PC-3 (cell line): ENCODE results near the gene DHX35. TPM values are rescaled to one million over a fixed set of nuclear protein-coding genes. Genes with fewer than 3 reads are reported as not detected.

Source experiments
- ATAC-seq: fragments of 200-7000 bp; cut with Tn5 transposase; 2 replicates; pipeline ENCODE4 v1.9.1; 2020; ENCODE audit warnings: mild to moderate bottlenecking, moderate library complexity
- BruUV-seq: library from RNA; stranded (reverse); fragments of 400-500 nt; replicated peaks from 2 replicates; lab custom pipeline; 2021; lab: Mats Ljungman, UMichigan
- CTCF ChIA-PET: fragments of 300-600 bp; sonication (Branson Sonifier 250); formaldehyde crosslinking; loops from one replicate; lab custom pipeline; 2022; ENCODE audit warnings: antibody characterized with exemption; lab: Charles Lee
- POLR2A ChIA-PET: fragments of 300-600 bp; sonication (Branson Sonifier 250); formaldehyde crosslinking; loops from one replicate; lab custom pipeline; 2022; ENCODE audit warnings: antibody characterized with exemption; ENCODE audit not compliant: unreplicated experiment; lab: Charles Lee
- DNase-seq: peaks from one replicate; pipeline ENCODE4 v3.0.0-alpha.2; 2015
- H2AFZ ChIP-seq: fragments of 300-600 bp; sonication (generic); 2 replicates; pipeline ENCODE4 v1.6.0; 2016; ENCODE audit warnings: antibody characterized with exemption, low read length
- H3F3A ChIP-seq: fragments of 300-600 bp; sonication (generic); one replicate; pipeline ENCODE4 v1.6.0; 2017; ENCODE audit warnings: antibody characterized with exemption, low read length, control low read depth, mild to moderate bottlenecking; ENCODE audit not compliant: unreplicated experiment
- H3K27ac ChIP-seq: fragments of 300-600 bp; sonication (generic); 2 replicates; pipeline ENCODE4 v1.5.1; 2016; ENCODE audit warnings: mild to moderate bottlenecking, low read length
- H3K27me3 ChIP-seq: fragments of 300-600 bp; sonication (generic); 2 replicates; pipeline ENCODE4 v1.6.1; 2016; ENCODE audit warnings: low read length, mixed read lengths
- H3K36me3 ChIP-seq: fragments of 300-600 bp; sonication (generic); 2 replicates; pipeline ENCODE4 v1.6.1; 2016; ENCODE audit warnings: low read depth, mixed run types, low read length, mixed read lengths
- H3K4me1 ChIP-seq: fragments of 300-600 bp; sonication (generic); 2 replicates; pipeline ENCODE4 v1.5.1; 2016; ENCODE audit warnings: low read length; ENCODE audit not compliant: insufficient read depth
- H3K4me2 ChIP-seq: fragments of 300-600 bp; sonication (generic); 2 replicates; pipeline ENCODE4 v1.6.0; 2016; ENCODE audit warnings: low read length
- H3K4me3 ChIP-seq: fragments of 300-600 bp; sonication (generic); 2 replicates; pipeline ENCODE4 v1.5.1; 2016; ENCODE audit warnings: mild to moderate bottlenecking, low read length, mixed read lengths
- H3K79me2 ChIP-seq: fragments of 300-600 bp; sonication (generic); 2 replicates; pipeline ENCODE4 v1.6.1; 2017; ENCODE audit warnings: low read length, mixed read lengths
- H3K9ac ChIP-seq: fragments of 300-600 bp; sonication (generic); 2 replicates; pipeline ENCODE4 v1.6.0; 2016; ENCODE audit warnings: mild to moderate bottlenecking, low read length
- H3K9me2 ChIP-seq: fragments of 300-600 bp; sonication (generic); replicated peaks from 2 replicates; pipeline ENCODE4 v1.6.1; 2016; ENCODE audit warnings: mixed run types, low read length, mixed read lengths
- H3K9me3 ChIP-seq: fragments of 300-600 bp; sonication (generic); 2 replicates; pipeline ENCODE4 v1.6.1; 2016; ENCODE audit warnings: low read length, mixed read lengths
- H4K20me1 ChIP-seq: fragments of 300-600 bp; sonication (generic); 2 replicates; pipeline ENCODE4 v1.6.1; 2016; ENCODE audit warnings: low read length, mixed read lengths
- EZH2 ChIP-seq: fragments of 300-600 bp; sonication (generic); IDR thresholded peaks from one replicate; pipeline ENCODE4 v1.6.1; 2017; ENCODE audit warnings: antibody characterized with exemption, mild to moderate bottlenecking, low read length; ENCODE audit not compliant: unreplicated experiment
- EZH2phosphoT487 ChIP-seq: fragments of 300-600 bp; sonication (generic); IDR thresholded peaks from 2 replicates; pipeline ENCODE4 v1.6.1; 2018; ENCODE audit warnings: mild to moderate bottlenecking, antibody characterized with exemption, low read length, borderline replicate concordance
- intact Hi-C: fragments of 100-400 bp; cut with micrococcal nuclease; formaldehyde crosslinking; loops from 2 replicates; pipeline ENCODE4 v1.9.0; 2023
- total RNA-seq: library from RNA; depleted of rRNA; stranded (reverse); fragments of >200 nt; gene quantifications from 2 replicates; pipeline ENCODE4 v1.2.3, GENCODE V29; 2014
- TF ChIP-seq, protein P1 (sequence below): fragments of 300-600 bp; sonication (generic); conservative IDR thresholded peaks from 2 replicates; pipeline ENCODE4 v1.5.1; 2017; ENCODE audit warnings: antibody characterized with exemption, low read depth, mild to moderate bottlenecking, low read length

The DHX35 gene
- total RNA-seq, 1 experiment from 2014 or later, result 12.0 TPM

DNA sequence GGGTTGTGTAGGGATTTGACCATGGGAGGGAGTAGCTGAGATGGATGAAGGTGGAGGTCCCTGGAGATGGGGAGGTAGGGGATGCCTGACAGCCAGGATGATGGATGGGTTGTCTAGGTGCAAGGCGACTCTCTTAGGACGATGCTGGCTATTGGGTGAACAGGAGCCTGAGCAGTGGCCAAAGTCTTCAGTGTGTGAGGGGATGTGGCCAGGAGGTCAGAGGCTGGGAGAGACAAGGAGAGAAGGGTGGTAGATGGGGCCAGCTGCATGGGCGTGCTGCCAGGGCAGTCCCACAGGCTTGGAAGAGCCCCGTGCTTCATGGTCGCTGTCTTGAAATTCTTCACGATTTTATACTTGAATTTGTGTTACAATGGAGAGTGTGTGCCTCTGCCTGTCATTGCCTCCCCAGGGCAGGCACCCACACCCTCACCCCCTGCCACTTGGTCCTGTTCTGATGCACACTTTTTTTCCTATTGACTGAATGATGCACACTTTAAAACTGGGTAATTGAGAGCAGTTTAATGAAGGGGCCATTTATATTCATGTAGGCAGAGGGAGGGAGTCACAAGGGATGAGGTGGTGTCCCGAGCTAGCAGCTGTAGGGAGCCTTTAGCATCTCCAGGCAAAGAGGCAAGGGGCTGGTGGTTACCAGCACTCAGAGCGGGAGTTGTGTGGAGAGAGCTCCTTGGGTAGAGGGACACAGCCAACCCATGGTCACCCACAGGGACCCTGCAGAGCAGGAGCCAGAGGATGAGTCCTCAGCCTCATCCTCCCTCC, 120.7 kb downstream of the DHX35 start:
- ATAC-seq (no peak), DNase-seq (no peak)
- no TSS peak for BruUV-seq
- Histone ChIP-seq H3K27me3 (peaks cover 30% of the 10 kb centered on the region), H3K4me3 (no peak overlapping the region), H3K36me3 (no peaks in the 10 kb centered on the region), H3K9ac (no peak overlapping the region), H3K4me2 (no peak overlapping the region), H4K20me1 (no peaks in the 10 kb centered on the region), H2AFZ (no peak overlapping the region), H3K4me1 (no peaks in the 10 kb centered on the region), H3K79me2 (no peaks in the 10 kb centered on the region), H3K9me3 (no peaks in the 10 kb centered on the region), H3K9me2 (no peaks in the 10 kb centered on the region), H3K27ac (no peak overlapping the region), H3F3A (no peaks in the 10 kb centered on the region)
- CTCF ChIA-PET, result interaction anchor here (1.0 kb wide), 1 partner anchor 33 kb away, joined by 6 read pairs; no protein-coding TSS in a partner anchor
- intact Hi-C loops, result no loop called here
- POLR2A ChIA-PET, result no interaction called here
- TF ChIP-seq, protein P1, sequence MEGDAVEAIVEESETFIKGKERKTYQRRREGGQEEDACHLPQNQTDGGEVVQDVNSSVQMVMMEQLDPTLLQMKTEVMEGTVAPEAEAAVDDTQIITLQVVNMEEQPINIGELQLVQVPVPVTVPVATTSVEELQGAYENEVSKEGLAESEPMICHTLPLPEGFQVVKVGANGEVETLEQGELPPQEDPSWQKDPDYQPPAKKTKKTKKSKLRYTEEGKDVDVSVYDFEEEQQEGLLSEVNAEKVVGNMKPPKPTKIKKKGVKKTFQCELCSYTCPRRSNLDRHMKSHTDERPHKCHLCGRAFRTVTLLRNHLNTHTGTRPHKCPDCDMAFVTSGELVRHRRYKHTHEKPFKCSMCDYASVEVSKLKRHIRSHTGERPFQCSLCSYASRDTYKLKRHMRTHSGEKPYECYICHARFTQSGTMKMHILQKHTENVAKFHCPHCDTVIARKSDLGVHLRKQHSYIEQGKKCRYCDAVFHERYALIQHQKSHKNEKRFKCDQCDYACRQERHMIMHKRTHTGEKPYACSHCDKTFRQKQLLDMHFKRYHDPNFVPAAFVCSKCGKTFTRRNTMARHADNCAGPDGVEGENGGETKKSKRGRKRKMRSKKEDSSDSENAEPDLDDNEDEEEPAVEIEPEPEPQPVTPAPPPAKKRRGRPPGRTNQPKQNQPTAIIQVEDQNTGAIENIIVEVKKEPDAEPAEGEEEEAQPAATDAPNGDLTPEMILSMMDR, result no peak
- no peak for TF ChIP-seq EZH2
- no peak for TF ChIP-seq EZH2phosphoT487

DNA sequence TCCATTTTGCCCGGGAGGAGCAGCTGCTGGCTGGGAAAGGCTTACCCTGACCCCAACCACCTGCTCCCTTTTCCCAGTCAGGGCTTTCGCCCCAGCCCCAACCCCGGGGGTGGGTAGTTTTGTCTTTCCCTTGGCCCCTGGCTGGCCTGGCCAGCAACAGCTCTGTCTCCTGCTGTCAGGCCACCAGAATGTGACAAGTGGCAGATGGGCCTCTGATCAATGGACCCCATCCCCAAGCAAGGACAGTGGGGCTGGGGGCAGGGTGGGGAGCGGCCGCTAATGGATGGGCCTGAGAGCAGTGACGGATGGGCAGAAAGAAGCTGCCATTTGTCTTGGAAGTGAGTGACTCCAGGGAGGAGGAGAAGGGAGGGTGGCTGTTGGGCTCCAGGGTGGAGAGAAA, 121.6 kb downstream of the DHX35 start:
- H3F3A ChIP-seq, result no peaks in the 10 kb centered on the region
- no peak for DNase-seq
- H3K4me2 ChIP-seq, result no peak overlapping the region
- no peaks in the 10 kb centered on the region for H3K9me2 ChIP-seq
- H3K4me1 ChIP-seq, result no peaks in the 10 kb centered on the region
- no peaks in the 10 kb centered on the region for H3K79me2 ChIP-seq
- H3K9ac ChIP-seq, result no peak overlapping the region
- no peaks in the 10 kb centered on the region for H3K36me3 ChIP-seq
- H3K27ac ChIP-seq, result no peak overlapping the region
- H3K4me3 ChIP-seq, result no peak overlapping the region
- TF ChIP-seq, protein P1, result no peak
- no peak for TF ChIP-seq EZH2phosphoT487
- no peak for TF ChIP-seq EZH2
- no peak overlapping the region for H2AFZ ChIP-seq
- no peaks in the 10 kb centered on the region for H4K20me1 ChIP-seq
- no peak for ATAC-seq
- CTCF ChIA-PET, result no interaction called here
- no peaks in the 10 kb centered on the region for H3K9me3 ChIP-seq
- POLR2A ChIA-PET, result no interaction called here
- H3K27me3 ChIP-seq, result peaks cover 30% of the 10 kb centered on the region
- BruUV-seq, result no TSS peak
- intact Hi-C loops, result no loop called here

DNA sequence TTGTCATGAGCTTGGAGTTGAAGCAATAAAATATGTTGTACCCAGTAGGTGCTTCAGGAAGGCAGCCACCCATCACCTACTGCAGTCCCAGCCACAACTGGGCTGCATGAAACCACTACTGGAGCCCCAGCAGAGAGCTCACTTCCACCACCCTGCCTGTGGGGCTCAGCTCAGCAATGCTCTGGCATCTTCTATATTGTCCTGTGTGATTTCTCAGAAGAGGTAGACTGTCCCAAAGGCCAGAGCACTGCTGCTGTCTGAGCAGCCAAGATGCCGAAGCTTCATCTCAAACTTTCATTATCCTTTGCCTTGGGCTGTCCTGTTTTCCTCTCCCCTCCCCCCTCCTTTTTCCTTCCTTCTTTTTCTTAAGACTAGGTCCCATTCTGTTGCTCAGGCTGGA, 126.9 kb downstream of the DHX35 start:
- no peaks in the 10 kb centered on the region for H3K9me3 ChIP-seq
- BruUV-seq, result no TSS peak
- no peaks in the 10 kb centered on the region for H3K9me2 ChIP-seq
- no peaks in the 10 kb centered on the region for H3K36me3 ChIP-seq
- H3K79me2 ChIP-seq, result no peaks in the 10 kb centered on the region
- no peaks in the 10 kb centered on the region for H3F3A ChIP-seq
- H3K27ac ChIP-seq, result no peak overlapping the region
- TF ChIP-seq EZH2, result no peak
- no peak for TF ChIP-seq EZH2phosphoT487
- TF ChIP-seq, protein P1, result no peak
- ChIA-PET CTCF (no interaction called here), POLR2A (no interaction called here)
- intact Hi-C loops, result no loop called here
- no peak overlapping the region for H3K4me2 ChIP-seq
- H3K4me1 ChIP-seq, result no peaks in the 10 kb centered on the region
- ATAC-seq, result no peak
- no peak overlapping the region for H3K4me3 ChIP-seq
- H3K9ac ChIP-seq, result no peak overlapping the region
- H3K27me3 ChIP-seq, result peaks cover 11% of the 10 kb centered on the region; the same call in 1 of the 2 replicates
- no peaks in the 10 kb centered on the region for H4K20me1 ChIP-seq
- no peak for DNase-seq
- H2AFZ ChIP-seq, result no peak overlapping the region
